ENCODE data around the gene TPCN2.
A peak's percentile ranks its signal among the peaks of the same experiment; 100 is the strongest.

TPCN2 gene

GRCh38 chr11:69097263-69097662 lies 48.5 kb downstream of the TPCN2 start:
- DNase-seq, result no peak

GRCh38 chr11:69099180-69099579 lies 50.4 kb downstream of the TPCN2 start:
- no peak for DNase-seq

- DNase-seq, result no peak
Observed at GRCh38 chr11:69100454-69101114, 51.9 kb downstream of the TPCN2 start.

- DNase-seq, result peak; percentile 74
Observed at GRCh38 chr11:69101115-69101791, 52.5 kb downstream of the TPCN2 start.

- DNase-seq, result no peak
Observed at GRCh38 chr11:69101792-69102695, 53.3 kb downstream of the TPCN2 start.

- DNase-seq, result no peak
Observed at GRCh38 chr11:69102732-69103615, 54.2 kb downstream of the TPCN2 start.

GRCh38 chr11:69104212-69104855 lies 55.6 kb downstream of the TPCN2 start:
- DNase-seq, result no peak

- DNase-seq, result no peak
Observed at GRCh38 chr11:69104856-69105395, 56.2 kb downstream of the TPCN2 start.

GRCh38 chr11:69105461-69106030 lies 56.8 kb downstream of the TPCN2 start:
- DNase-seq, result no peak

GRCh38 chr11:69106031-69106811 lies 57.5 kb downstream of the TPCN2 start:
- DNase-seq, result no peak

- no peak for DNase-seq
Observed at GRCh38 chr11:69107413-69107812, 58.7 kb downstream of the TPCN2 start.

GRCh38 chr11:69108030-69108429 lies 59.3 kb downstream of the TPCN2 start:
- DNase-seq, result no peak

- DNase-seq, result no peak
Observed at GRCh38 chr11:69108559-69108958, 59.8 kb downstream of the TPCN2 start.

GRCh38 chr11:69109101-69109500 lies 60.4 kb downstream of the TPCN2 start:
- no peak for DNase-seq

GRCh38 chr11:69110451-69110850 lies 61.7 kb downstream of the TPCN2 start:
- DNase-seq, result no peak

GRCh38 chr11:69111624-69112542 lies 63.2 kb downstream of the TPCN2 start:
- DNase-seq, result no peak

GRCh38 chr11:69113226-69113625 lies 64.5 kb downstream of the TPCN2 start:
- DNase-seq, result no peak

GRCh38 chr11:69113646-69114340 lies 65.1 kb downstream of the TPCN2 start:
- DNase-seq, result no peak

GRCh38 chr11:69114362-69114761 lies 65.6 kb downstream of the TPCN2 start:
- DNase-seq, result no peak

All from CD4-positive, alpha-beta T cell treated with Interleukin-21 for 1 hour (primary cell).